Stimulated activated naive CD8-positive, alpha-beta T cell treated with anti-CD3 and anti-CD28 coated beads, Interleukin-15, Interleukin-2, amounts not matched to agents 100 U/mL and 50 U/mL, for 24 hours (primary cell): Measurements from ENCODE around the gene HUNK.
"Not testable (repeated sequence)": the region's sequence is repeated elsewhere in the genome, so short reads cannot be mapped to it uniquely, and the experiment has no call there.

Experiments used
- ATAC-seq: fragments of 150-1000 bp; cut with Tn5 transposase; one replicate; pipeline ENCODE4 v1.10.0; 2021
- DNase-seq: peaks from one replicate; pipeline ENCODE4 v3.0.0; 2021

HUNK gene

GRCh38 chr21:31999810-32000468, 127.1 kb downstream of the HUNK start:
- ATAC-seq (no peak), DNase-seq (no peak)

DNA sequence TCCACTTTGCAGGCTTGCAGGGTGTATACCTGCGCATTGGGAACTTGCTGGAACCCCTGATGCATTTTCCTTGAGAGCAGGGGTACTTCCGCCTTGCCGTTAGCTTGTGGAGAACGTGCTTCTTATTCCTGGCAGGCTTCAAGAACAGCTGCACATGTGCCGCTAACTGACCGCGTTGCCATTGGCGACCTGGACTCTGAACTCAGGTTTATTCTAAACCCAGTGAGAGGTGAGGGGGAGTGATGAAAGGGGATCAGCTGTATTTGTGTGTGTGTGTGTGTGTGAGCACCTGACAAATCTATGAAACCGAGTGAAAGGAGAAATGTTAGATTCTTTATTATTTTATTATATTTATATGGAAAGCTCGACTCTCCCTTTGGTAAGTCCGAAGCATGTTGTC, 128.6 kb downstream of the HUNK start:
- DNase-seq (no peak), ATAC-seq (no peak)

DNA sequence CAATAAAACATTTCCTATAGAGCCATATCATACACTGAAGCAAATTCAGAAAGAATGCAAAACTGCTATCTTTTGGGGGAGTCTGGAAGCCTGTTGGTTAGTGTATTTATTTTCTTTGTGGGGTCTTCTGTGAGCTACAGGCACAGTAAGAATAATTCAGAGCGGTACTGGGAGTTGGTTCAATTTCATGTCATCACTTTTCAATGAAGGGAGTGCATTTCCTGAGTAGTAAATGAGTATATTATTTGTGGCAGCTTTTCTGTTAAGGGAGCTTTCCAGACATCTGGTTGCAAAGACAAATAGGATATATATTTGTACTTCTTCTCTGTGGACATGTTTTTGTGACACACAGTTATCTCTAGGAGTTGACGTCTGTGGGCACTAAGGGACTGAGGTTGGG, 130.6 kb downstream of the HUNK start:
- ATAC-seq (no peak), DNase-seq (no peak)

- DNase-seq (no peak), ATAC-seq (no peak)
Measured at GRCh38 chr21:32004291-32004690, 131.5 kb downstream of the HUNK start.

- DNase-seq (no peak), ATAC-seq (no peak)
Measured at GRCh38 chr21:32007456-32007855, 134.6 kb downstream of the HUNK start.

GRCh38 chr21:32008714-32009113, 135.9 kb downstream of the HUNK start:
- DNase-seq = no peak
- no peak for ATAC-seq

- ATAC-seq (no peak), DNase-seq (no peak)
Measured at GRCh38 chr21:32009263-32009662, 136.4 kb downstream of the HUNK start.

DNA sequence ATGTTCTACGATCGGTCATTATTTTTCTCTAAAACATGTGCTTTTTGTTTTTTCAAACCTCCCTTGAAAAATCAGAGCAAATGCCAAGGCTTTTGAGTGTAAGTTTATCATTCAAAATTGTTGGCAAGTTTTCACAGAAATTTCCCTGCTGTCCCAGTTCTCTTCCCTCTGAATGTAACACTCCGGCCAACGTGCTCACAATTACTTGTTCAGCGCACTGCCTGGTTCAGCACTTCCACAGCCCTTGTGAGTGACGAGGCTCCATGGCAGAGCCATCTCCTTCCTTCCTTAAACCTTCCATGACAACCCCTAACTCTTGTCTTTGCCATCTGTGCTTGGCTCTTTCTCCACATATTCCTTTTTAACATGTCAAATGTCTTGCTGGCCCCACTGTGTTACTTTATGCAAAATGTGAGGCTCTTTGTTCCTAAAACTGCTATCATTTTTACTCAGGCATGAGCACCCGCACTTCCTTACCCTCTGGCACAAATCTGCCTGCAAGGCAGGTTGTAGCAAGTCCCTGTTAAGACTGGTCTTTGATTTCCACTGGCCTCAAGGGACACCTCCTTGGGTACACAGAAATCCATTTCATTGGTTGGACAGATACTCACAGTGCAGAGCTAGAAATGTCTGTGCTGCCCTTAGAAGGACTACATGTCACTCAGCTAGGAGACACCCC, 142.8 kb downstream of the HUNK start:
- no peak for ATAC-seq

DNA sequence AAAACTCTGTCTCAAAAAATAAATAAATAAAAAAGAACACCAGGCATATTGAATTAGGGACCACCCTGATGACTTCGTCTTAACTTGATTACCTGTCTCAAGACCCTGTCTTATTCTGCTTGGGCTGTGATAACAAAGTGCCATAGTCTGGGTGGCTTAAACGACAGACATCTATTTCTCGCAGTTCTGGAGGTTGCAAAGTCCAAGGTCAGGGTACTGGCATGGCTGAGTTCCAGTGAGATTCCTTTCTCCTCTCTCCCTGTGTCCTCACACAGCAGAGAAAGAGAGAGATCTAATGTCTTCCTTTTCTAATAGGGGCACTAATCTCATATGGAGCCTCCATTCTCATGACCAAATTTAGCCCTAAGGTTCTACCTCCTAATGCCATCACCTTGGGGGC, 145.6 kb downstream of the HUNK start:
- DNase-seq = no peak
- ATAC-seq = no peak

More for the DNA sequence above, 142.8 kb downstream of the HUNK start:
- DNase-seq = no peak

- ATAC-seq (no peak), DNase-seq (no peak)
Measured at GRCh38 chr21:32020564-32020963, 147.7 kb downstream of the HUNK start.

- no peak for ATAC-seq
- DNase-seq = no peak
Measured at GRCh38 chr21:32021319-32021994, 148.6 kb downstream of the HUNK start.

GRCh38 chr21:32022146-32022545, 149.3 kb downstream of the HUNK start:
- ATAC-seq = no peak
- DNase-seq = no peak

DNA sequence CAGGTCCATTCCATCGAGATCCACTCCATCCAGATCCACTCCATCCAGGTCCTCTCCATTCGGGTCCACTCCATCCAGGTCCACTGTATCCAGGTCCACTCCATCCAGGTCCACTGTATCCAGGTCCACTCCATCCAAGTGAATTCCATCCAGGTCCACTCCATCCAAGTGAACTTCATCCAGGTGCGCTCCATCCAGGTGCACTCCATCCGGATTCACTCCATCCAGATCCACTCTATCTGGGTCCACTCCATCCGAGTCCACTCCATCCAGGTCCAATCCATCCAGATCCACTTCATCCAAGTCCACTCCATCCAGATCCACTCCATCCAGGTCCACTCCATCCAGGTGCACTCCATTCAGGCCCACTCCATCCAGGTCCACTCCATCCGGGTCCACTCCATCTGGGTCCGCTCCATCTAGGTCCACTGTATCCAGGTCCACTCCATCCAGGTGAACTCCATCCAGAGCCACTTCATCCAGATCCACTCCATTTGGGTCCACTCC, 157.4 kb downstream of the HUNK start:
- DNase-seq (no peak), ATAC-seq (no peak)

DNA sequence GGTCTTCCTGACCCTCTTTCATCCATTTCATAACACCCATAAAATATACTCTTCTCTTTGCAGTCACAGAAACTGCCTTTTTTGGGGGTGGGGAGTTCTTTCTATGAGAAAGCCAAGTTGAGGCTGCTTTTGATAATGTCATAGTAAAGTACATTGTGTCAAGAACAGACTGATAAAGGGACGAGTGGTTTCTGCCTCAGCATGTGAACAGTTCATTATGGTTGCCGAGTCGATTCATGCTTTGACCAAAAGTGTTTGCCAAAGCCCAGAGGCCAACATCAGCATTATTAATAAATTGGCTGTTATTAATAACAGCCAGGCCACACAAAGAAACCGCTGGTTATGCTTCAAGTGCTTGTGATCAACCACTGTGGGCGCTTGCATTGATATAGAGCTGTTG, 162.0 kb downstream of the HUNK start:
- DNase-seq (no peak), ATAC-seq (no peak)

- no peak for DNase-seq
- no peak for ATAC-seq
Measured at GRCh38 chr21:32035617-32036016, 162.8 kb downstream of the HUNK start.

DNA sequence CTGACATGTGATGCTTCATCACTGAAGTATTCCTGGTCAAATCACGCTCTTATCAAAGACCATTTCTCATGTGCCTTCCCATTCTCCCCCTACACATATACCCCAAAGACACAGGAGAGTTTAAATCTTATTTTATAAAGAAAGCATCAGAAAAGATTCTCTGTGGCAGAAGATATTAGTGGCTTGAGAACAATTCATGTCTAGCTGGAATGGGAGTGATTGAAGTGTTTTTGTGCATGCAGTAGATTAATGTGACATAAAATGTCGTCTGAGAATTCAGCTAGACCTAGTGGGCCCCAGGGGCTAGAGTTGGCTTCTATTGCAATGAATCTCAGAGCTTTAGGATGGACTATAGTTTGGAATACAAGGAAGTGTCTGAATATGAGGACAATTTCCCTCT, 163.9 kb downstream of the HUNK start:
- DNase-seq (no peak), ATAC-seq (no peak)

DNA sequence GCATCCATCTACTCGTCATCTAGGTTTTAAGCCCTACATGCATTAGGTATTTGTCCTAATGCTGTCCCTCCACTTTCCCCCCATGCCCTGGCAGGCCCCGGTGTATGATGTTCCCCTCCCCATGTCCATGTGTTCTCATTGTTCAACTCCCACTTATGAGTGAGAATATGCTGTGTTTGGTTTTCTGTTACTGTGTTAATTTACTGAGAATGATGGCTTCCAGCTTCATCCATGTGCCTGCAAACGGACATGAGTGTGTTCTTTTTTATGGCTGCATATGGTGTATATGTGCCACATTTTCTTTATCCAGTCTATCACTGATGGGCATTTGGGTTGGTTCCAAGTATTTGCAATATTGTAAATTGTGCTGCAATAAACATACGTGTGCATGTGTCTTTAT, 165.9 kb downstream of the HUNK start:
- not testable (repeated sequence) for ATAC-seq, DNase-seq

DNA sequence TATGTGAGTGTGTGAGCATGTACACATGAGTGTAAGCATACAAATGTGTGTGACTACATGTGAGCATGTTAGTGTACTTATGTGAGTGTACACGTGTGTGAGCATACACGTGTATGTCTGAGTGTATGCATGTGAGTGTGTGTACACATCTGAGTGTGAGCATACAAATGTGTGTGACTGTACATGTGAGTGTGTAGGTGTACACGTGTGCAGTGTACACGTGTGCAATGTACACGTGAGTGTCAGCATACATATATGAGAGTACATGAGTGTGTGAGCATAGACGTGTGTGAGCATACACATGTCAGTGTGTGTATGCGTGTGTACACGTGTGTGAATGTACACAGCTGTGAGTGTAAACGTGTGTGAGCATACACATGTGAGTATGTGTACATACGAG, 170.6 kb downstream of the HUNK start:
- DNase-seq (no peak), ATAC-seq (no peak)

DNA sequence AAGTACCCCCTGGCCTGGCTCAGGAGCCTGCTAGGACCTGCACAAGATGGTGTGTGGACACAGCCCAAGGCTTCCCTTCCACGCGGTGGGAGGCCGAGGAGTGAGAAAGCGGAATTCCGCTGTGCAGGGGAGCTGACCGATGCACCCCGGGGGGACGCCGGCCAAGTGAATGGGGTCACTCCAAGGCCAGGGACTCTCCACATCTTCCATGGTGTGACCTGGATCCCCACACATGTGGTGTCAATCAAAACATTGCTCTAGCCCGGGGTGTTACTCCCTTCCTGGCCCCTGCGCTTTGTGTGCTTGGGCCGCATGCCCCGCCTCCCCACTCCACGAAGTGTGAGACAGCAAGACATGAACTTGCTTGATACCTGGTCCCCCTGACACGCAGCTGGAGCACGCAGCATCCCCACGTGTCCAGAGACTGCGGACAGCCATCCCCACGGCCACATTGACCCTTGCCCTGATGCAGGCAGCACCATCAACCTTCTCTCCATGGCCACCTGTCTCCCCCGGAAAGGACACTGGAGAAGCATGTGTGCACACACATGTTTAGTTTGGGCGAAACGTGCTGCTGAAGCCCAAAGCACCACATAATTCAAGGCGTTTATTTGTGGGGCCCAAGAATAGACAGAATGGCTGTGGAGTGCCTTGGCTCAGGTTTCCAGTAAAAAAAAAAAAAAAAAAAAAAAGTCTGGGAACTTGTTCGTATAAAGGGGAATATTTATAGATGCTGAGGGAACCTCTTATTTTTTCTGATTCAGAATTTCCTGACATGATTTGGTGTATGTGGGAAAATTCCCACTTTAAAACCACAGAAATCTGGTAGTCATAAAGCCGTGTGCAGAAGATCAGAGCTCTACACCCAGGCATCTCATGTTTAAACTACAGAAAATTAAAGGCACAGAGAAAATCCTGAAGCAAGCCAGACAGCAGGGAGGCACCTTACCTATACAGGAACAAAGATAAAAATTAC, 171.7 kb downstream of the HUNK start:
- DNase-seq (no peak), ATAC-seq (no peak)

- DNase-seq (no peak), ATAC-seq (no peak)
Measured at GRCh38 chr21:32046191-32046590, 173.4 kb downstream of the HUNK start.

DNA sequence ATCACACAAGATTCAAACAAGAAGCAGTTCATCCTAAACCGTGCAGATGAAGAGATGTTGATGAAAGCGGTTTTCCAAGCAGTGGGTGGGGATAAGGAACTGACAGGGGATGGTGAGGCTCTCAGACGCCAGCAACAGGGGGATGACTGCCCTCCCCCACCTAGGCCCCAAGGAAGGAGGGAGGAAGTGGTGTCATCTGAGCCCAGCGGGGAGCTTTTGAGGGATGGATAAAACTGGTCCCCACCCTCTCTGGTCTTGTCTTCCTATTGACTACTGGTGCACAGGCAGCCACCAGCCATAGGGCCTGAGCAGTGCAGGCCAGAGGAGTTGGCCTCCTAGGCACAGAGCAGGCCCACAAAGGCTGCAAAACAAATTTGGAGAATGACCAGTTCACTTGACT, 175.5 kb downstream of the HUNK start:
- no peak for ATAC-seq

More for the DNA sequence above, 175.5 kb downstream of the HUNK start:
- DNase-seq = no peak
